ENCODE measurements around the gene PA2G4. TPM values are rescaled to one million over a fixed set of nuclear protein-coding genes. Genes with fewer than 3 reads are reported as not detected.

PA2G4 gene
- total RNA-seq, 1 experiment from 2014 or later, result 175 TPM

GRCh38 chr12:56121204-56121870, 17.0 kb downstream of the PA2G4 start:
- intact Hi-C loops (cut with micrococcal nuclease; ENCODE audit: unreplicated experiment), result no loop called here
- no peak for DNase-seq (ENCODE audit: low read depth, low spot score)
- Histone ChIP-seq H3K27me3 (ENCODE audit: control insufficient read depth, insufficient read depth, low read length) (no peaks in the 10 kb centered on the region), H3K9me3 (ENCODE audit: control insufficient read depth, insufficient read depth, low read depth, low read length) (no peaks in the 10 kb centered on the region), H3K4me1 (ENCODE audit: control insufficient read depth, insufficient read depth, low read length) (peaks cover 23% of the 10 kb centered on the region), H3K27ac (ENCODE audit: low read length) (no peak overlapping the region), H3K36me3 (ENCODE audit: control insufficient read depth, insufficient read depth, low read length) (peaks cover 8% of the 10 kb centered on the region; the same call in 1 of the 2 replicates), H3K4me3 (ENCODE audit: low read depth in 2 of 2, low read length in 2 of 2) (no peak overlapping the region)
- in situ Hi-C loops (cut with HindIII; ENCODE audit: low pct_unique_long_range_greater_than_20kb, low sequenced_read_pairs), result no loop called here
- ATAC-seq, result no peak
- POLR2A ChIA-PET, result no interaction called here
- TF ChIP-seq, protein P1, sequence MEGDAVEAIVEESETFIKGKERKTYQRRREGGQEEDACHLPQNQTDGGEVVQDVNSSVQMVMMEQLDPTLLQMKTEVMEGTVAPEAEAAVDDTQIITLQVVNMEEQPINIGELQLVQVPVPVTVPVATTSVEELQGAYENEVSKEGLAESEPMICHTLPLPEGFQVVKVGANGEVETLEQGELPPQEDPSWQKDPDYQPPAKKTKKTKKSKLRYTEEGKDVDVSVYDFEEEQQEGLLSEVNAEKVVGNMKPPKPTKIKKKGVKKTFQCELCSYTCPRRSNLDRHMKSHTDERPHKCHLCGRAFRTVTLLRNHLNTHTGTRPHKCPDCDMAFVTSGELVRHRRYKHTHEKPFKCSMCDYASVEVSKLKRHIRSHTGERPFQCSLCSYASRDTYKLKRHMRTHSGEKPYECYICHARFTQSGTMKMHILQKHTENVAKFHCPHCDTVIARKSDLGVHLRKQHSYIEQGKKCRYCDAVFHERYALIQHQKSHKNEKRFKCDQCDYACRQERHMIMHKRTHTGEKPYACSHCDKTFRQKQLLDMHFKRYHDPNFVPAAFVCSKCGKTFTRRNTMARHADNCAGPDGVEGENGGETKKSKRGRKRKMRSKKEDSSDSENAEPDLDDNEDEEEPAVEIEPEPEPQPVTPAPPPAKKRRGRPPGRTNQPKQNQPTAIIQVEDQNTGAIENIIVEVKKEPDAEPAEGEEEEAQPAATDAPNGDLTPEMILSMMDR (IDR thresholded peaks at IDR 0.05), result no peak
- TF ChIP-seq REST (IDR thresholded peaks at IDR 0.05; ENCODE audit: insufficient read depth in 1 of 2, low read depth in 2 of 2, low read length in 1 of 2) (no peak), POLR2AphosphoS5 (IDR thresholded peaks at IDR 0.05; ENCODE audit: low read depth, low read length) (no peak), TCF7L2 (IDR thresholded peaks at IDR 0.05; ENCODE audit: low read depth, low read length) (no peak), SIN3A (IDR thresholded peaks at IDR 0.05; ENCODE audit: borderline replicate concordance, insufficient read depth, low read depth, low read length) (no peak)
- CTCF ChIA-PET, result no interaction called here
- BruUV-seq (replicated peaks), result no TSS peak

DNA sequence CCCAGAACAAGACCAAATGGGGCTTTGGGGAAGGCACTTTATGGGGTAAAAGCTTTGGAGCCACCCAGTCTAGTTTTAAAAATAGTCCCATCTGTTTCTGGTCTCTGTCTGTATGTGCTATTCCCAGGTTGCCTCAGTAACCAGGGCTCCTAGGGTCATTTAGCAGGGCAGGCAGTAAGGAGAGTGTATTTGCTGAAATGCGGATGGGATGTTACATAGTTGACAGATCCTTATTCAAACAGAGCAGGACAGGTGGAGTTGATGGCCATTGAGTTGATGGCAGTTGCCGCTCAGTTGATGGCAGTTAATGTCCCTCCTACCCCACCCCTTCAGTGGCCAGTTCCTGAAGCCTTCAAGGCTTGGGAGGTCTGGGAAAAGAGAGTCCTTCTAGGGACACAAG, 18.3 kb downstream of the PA2G4 start:
- Histone ChIP-seq H3K27me3 (ENCODE audit: control insufficient read depth, insufficient read depth, low read length) (no peaks in the 10 kb centered on the region), H3K4me3 (ENCODE audit: low read depth in 2 of 2, low read length in 2 of 2) (no peak overlapping the region), H3K27ac (ENCODE audit: low read length) (no peak overlapping the region), H3K9me3 (ENCODE audit: control insufficient read depth, insufficient read depth, low read depth, low read length) (no peaks in the 10 kb centered on the region), H3K4me1 (ENCODE audit: control insufficient read depth, insufficient read depth, low read length) (peaks cover 35% of the 10 kb centered on the region), H3K36me3 (ENCODE audit: control insufficient read depth, insufficient read depth, low read length) (no peaks in the 10 kb centered on the region; the same call in 1 of the 2 replicates)
- in situ Hi-C loops (cut with HindIII; ENCODE audit: low pct_unique_long_range_greater_than_20kb, low sequenced_read_pairs) (no loop called here), intact Hi-C loops (cut with micrococcal nuclease; ENCODE audit: unreplicated experiment) (no loop called here)
- TF ChIP-seq, protein P1 (IDR thresholded peaks at IDR 0.05), result no peak
- TF ChIP-seq TCF7L2 (IDR thresholded peaks at IDR 0.05; ENCODE audit: low read depth, low read length) (no peak), POLR2AphosphoS5 (IDR thresholded peaks at IDR 0.05; ENCODE audit: low read depth, low read length) (no peak), REST (IDR thresholded peaks at IDR 0.05; ENCODE audit: insufficient read depth in 1 of 2, low read depth in 2 of 2, low read length in 1 of 2) (no peak), SIN3A (IDR thresholded peaks at IDR 0.05; ENCODE audit: borderline replicate concordance, insufficient read depth, low read depth, low read length) (no peak)
- ATAC-seq (no peak), DNase-seq (ENCODE audit: low read depth, low spot score) (no peak)
- POLR2A ChIA-PET, result interaction anchor here (0.6 to 0.7 kb wide), 3 partner anchors 40 to 66 kb away, joined by 3 to 7 read pairs (median 5); no protein-coding TSS in a partner anchor
- CTCF ChIA-PET, result no interaction called here
- BruUV-seq (replicated peaks), result no TSS peak
